H1 (cell line): Measurements from ENCODE around the gene CDC73. TPM values are rescaled to one million over a fixed set of nuclear protein-coding genes. Genes with fewer than 3 reads are reported as not detected.

ENCODE experiments used
- CTCF ChIA-PET: fragments of 300-600 bp; sonication (Branson Sonifier 250); formaldehyde crosslinking; loops from one replicate; lab custom pipeline; 2021; ENCODE audit not compliant: partially characterized antibody; lab: Charles Lee
- POLR2A ChIA-PET: fragments of 300-600 bp; sonication (Branson Sonifier 250); formaldehyde crosslinking; loops from one replicate; lab custom pipeline; 2021; ENCODE audit warnings: inconsistent platforms; ENCODE audit not compliant: partially characterized antibody; lab: Charles Lee
- DNase-seq, 2 experiments: peaks; one replicate each; pipeline versions ENCODE4 v3.0.0 to v3.0.0-alpha.2; 2010 to 2022; ENCODE audit warnings: low spot score in 2 of 2, low read depth in 1 of 2, mixed read lengths in 1 of 2
- FAIRE-seq: peaks from 2 replicates; lab custom pipeline; 2011; peaks lifted over from hg19 to GRCh38; lab: Jason Lieb, UNC
- H2AFZ ChIP-seq: 2 replicates; pipeline ENCODE4 v1.8.1; 2012; ENCODE audit warnings: low read length, inconsistent platforms
- H2AK5ac ChIP-seq: 2 replicates; pipeline ENCODE4 v1.6.1; 2013; ENCODE audit warnings: low read depth, low read length
- H2BK120ac ChIP-seq: replicated peaks from 2 replicates; pipeline ENCODE3; 2013; ENCODE audit warnings: low read depth, low read length, inconsistent platforms
- H2BK12ac ChIP-seq: 2 replicates; pipeline ENCODE4 v1.6.1; 2013; ENCODE audit warnings: low read depth, low read length
- H2BK15ac ChIP-seq: 2 replicates; pipeline ENCODE4 v1.6.1; 2013; ENCODE audit warnings: low read length
- H2BK20ac ChIP-seq: 2 replicates; pipeline ENCODE4 v1.6.1; 2013; ENCODE audit warnings: low read length
- H2BK5ac ChIP-seq: 2 replicates; pipeline ENCODE4 v1.6.1; 2013; ENCODE audit warnings: low read depth, low read length
- H3K14ac ChIP-seq: 2 replicates; pipeline ENCODE4 v1.6.1; 2013; ENCODE audit warnings: inconsistent platforms; ENCODE audit not compliant: insufficient read length
- H3K18ac ChIP-seq: 2 replicates; pipeline ENCODE4 v1.6.1; 2013; ENCODE audit warnings: low read length; ENCODE audit errors: extremely low read depth
- H3K23ac ChIP-seq: 2 replicates; pipeline ENCODE4 v1.6.1; 2013; ENCODE audit warnings: inconsistent platforms; ENCODE audit not compliant: insufficient read length
- H3K23me2 ChIP-seq: 2 replicates; pipeline ENCODE4 v1.6.1; 2013; ENCODE audit warnings: low read depth, low read length
- H3K27ac ChIP-seq: 2 replicates; pipeline ENCODE4 v1.6.1; 2011; ENCODE audit warnings: low read depth, low read length, inconsistent platforms
- H3K27me3 ChIP-seq, 4 experiments: replicated peaks in 1 of 4; 1 replicate in 1 of 4; 2 replicates in 3 of 4; pipeline versions ENCODE4 v1.6.1 to v1.8.1; 2011 to 2013; ENCODE audit warnings: low read length in 3 of 4, mild to moderate bottlenecking in 3 of 4, inconsistent platforms in 2 of 4, mixed read lengths in 2 of 4, moderate library complexity in 1 of 4; ENCODE audit not compliant: control insufficient read depth in 3 of 4, insufficient read depth in 3 of 4; ENCODE audit errors: extremely low read depth in 1 of 4
- H3K36me3 ChIP-seq, 4 experiments: 2 replicates each; pipeline versions ENCODE4 v1.6.1 to v1.8.1; 2011 to 2013; ENCODE audit warnings: mild to moderate bottlenecking in 4 of 4, low read length in 3 of 4, moderate library complexity in 2 of 4, control low read depth in 1 of 4, inconsistent platforms in 1 of 4; ENCODE audit not compliant: insufficient read depth in 4 of 4, control insufficient read depth in 2 of 4
- H3K4ac ChIP-seq: replicated peaks from 2 replicates; pipeline ENCODE3; 2013; ENCODE audit warnings: low read length, low read depth, mixed read lengths, inconsistent platforms; ENCODE audit not compliant: insufficient read length
- H3K4me1 ChIP-seq, 4 experiments: replicated peaks in 1 of 4; 1 replicate in 1 of 4; 2 replicates in 3 of 4; pipeline versions ENCODE4 v1.6.1 to v1.8.1; 2011 to 2013; ENCODE audit warnings: low read length in 3 of 4, inconsistent platforms in 2 of 4, mixed read lengths in 1 of 4; ENCODE audit not compliant: insufficient read depth in 4 of 4, control insufficient read depth in 3 of 4
- H3K4me2 ChIP-seq, 2 experiments: 2 replicates each; pipeline versions ENCODE4 v1.6.1 to v1.8.1; 2011 to 2013; ENCODE audit warnings: low read depth in 2 of 2, low read length in 2 of 2, control low read depth in 1 of 2, inconsistent platforms in 1 of 2, mild to moderate bottlenecking in 1 of 2; ENCODE audit not compliant: insufficient read depth in 1 of 2
- H3K4me3 ChIP-seq, 4 experiments: fragments of 200-600, 300-600 bp in 1 of 4; sonication (generic), shearing (Covaris generic), sonication (Bioruptor Twin) in 1 of 4; 2 replicates each; pipeline versions ENCODE4 v1.5.1 to v1.8.1; 2011 to 2016; ENCODE audit warnings: low read length in 4 of 4, low read depth in 3 of 4, control low read depth in 2 of 4, inconsistent platforms in 2 of 4, mild to moderate bottlenecking in 2 of 4, mixed read lengths in 1 of 4, moderate library complexity in 1 of 4; ENCODE audit not compliant: insufficient read depth in 2 of 4; ENCODE audit errors: extremely low read depth in 1 of 4
- H3K56ac ChIP-seq: replicated peaks from 2 replicates; pipeline ENCODE3; 2013; ENCODE audit warnings: low read depth, mild to moderate bottlenecking, mixed read lengths, low read length, inconsistent platforms; ENCODE audit not compliant: insufficient read length
- H3K79me1 ChIP-seq: 2 replicates; pipeline ENCODE4 v1.6.1; 2013; ENCODE audit warnings: low read depth, low read length, control low read depth
- H3K79me2 ChIP-seq, 2 experiments: 2 replicates each; pipeline versions ENCODE4 v1.6.1 to v1.8.1; 2012 to 2013; ENCODE audit warnings: low read length in 2 of 2, mild to moderate bottlenecking in 2 of 2, inconsistent platforms in 1 of 2; ENCODE audit not compliant: insufficient read depth in 2 of 2, control insufficient read depth in 1 of 2
- H3K9ac ChIP-seq, 4 experiments: replicated peaks in 1 of 4; 1 replicate in 1 of 4; 2 replicates in 3 of 4; pipeline versions ENCODE4 v1.6.1 to v1.8.1; 2011 to 2013; ENCODE audit warnings: low read depth in 3 of 4, low read length in 3 of 4, control low read depth in 2 of 4, mild to moderate bottlenecking in 2 of 4, moderate library complexity in 2 of 4, inconsistent platforms in 1 of 4; ENCODE audit errors: extremely low read depth in 1 of 4
- H3K9me3 ChIP-seq, 2 experiments: 2 replicates each; pipeline versions ENCODE4 v1.6.1 to v1.8.1; 2012 to 2013; ENCODE audit warnings: mild to moderate bottlenecking in 2 of 2, moderate library complexity in 2 of 2, control low read depth in 1 of 2, inconsistent platforms in 1 of 2, low read depth in 1 of 2, low read length in 1 of 2, mixed read lengths in 1 of 2; ENCODE audit not compliant: insufficient read depth in 2 of 2
- H4K20me1 ChIP-seq, 2 experiments: replicated peaks in 1 of 2; 2 replicates each; pipeline versions ENCODE3 to v1.8.1; 2011 to 2013; ENCODE audit warnings: inconsistent platforms in 2 of 2, low read length in 2 of 2, mild to moderate bottlenecking in 1 of 2; ENCODE audit not compliant: insufficient read depth in 2 of 2, control insufficient read depth in 1 of 2
- H4K5ac ChIP-seq: 2 replicates; pipeline ENCODE4 v1.6.1; 2013; ENCODE audit warnings: low read length, low read depth, mixed read lengths, inconsistent platforms; ENCODE audit not compliant: insufficient read length
- H4K8ac ChIP-seq: 2 replicates; pipeline ENCODE4 v1.8.0; 2013; ENCODE audit warnings: mild to moderate bottlenecking, moderate library complexity, low read length, inconsistent platforms; ENCODE audit not compliant: insufficient read depth; ENCODE audit errors: extremely low read depth
- H4K91ac ChIP-seq: replicated peaks from 2 replicates; pipeline ENCODE3; 2013; ENCODE audit warnings: low read length, mixed read lengths, inconsistent platforms; ENCODE audit not compliant: insufficient read length
- FOSL1 ChIP-seq: IDR thresholded peaks from 2 replicates; pipeline ENCODE4 v1.6.1; 2011; ENCODE audit warnings: mild to moderate bottlenecking, low read depth, low read length, moderate library complexity; ENCODE audit not compliant: insufficient read depth
- GABPA ChIP-seq: IDR thresholded peaks from 2 replicates; pipeline ENCODE4 v1.6.1; 2011; ENCODE audit warnings: mild to moderate bottlenecking, low read length, moderate library complexity, borderline replicate concordance; ENCODE audit not compliant: insufficient read depth
- PHF8 ChIP-seq: fragments of 200-600 bp; sonication (generic); conservative IDR thresholded peaks from 2 replicates; pipeline ENCODE4 v1.7.1; 2012; ENCODE audit warnings: low read depth, mild to moderate bottlenecking, inconsistent platforms, low read length, moderate library complexity
- POU5F1 ChIP-seq: IDR thresholded peaks from 2 replicates; pipeline ENCODE4 v1.6.1; 2011; ENCODE audit warnings: low read depth, mild to moderate bottlenecking, low read length, moderate library complexity
- SUZ12 ChIP-seq: fragments of 200-600 bp; sonication (generic); IDR thresholded peaks from 2 replicates; pipeline ENCODE4 v1.6.1; 2012; ENCODE audit warnings: mild to moderate bottlenecking, inconsistent platforms, low read length, moderate library complexity, mixed read lengths
- TBP ChIP-seq: IDR thresholded peaks from 2 replicates; pipeline ENCODE4 v1.6.1; 2011; ENCODE audit warnings: low read depth, low read length, improper control_type of control experiment
- polyA plus RNA-seq, 7 experiments: library from polyadenylated mRNA; depleted of rRNA in 3 of 7; stranded (reverse) in 5 of 7; unstranded in 2 of 7; fragments of >200 nt in 5 of 7; fragments of 200-250 nt in 2 of 7; gene quantifications; 1 replicate in 5 of 7; 2 replicates in 1 of 7; 4 replicates in 1 of 7; pipeline versions ENCODE4 v1.2.1 to v1.2.3, GENCODE V29; 2011 to 2013; ENCODE audit warnings: missing spikeins in 2 of 7, mixed read lengths in 2 of 7
- total RNA-seq: library from RNA; stranded (reverse); fragmentation: NEBNext Ultra II Directional; extraction: Animal tissue kit (Norgen Biotek cat#: 25700); gene quantifications from 2 replicates; pipeline ENCODE4 v1.2.1, GENCODE V29; 2021

The CDC73 gene
- total and polyA plus RNA-seq, 2 of the 8 experiments (the other 6 are each of a cell fraction or from before 2014, with no cell fraction given) = 9.8 to 64.0 TPM

DNA sequence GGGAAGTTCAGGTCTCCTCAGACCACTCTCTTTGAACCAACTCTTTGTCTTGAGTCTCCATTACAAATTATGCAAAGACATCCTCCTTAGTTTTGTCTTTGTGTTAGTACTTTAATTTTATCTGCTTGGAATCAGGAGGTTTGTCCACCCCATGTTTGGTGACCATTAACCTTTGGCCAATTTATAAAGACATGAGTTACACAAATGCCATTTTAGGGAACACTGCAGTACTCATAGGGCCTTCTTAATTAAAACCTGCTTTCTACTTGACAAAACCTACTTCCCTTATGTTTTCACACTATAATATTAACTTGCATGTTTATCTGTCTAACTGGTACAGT lies 7.9 kb upstream of the CDC73 start:
- Histone ChIP-seq H2AFZ (no peak overlapping the region), H3K4me3 (peak overlapping the region in 1 of 4 experiments; percentile 16; a peak in 1 of 8 replicates), H2AK5ac (no peak overlapping the region), H2BK12ac (no peak overlapping the region), H3K23ac (no peak overlapping the region), H3K4me1 (peaks cover 0 to 17% (median 4%) of the 10 kb centered on the region in 4 experiments; a peak in 5 of 7 replicates), H2BK20ac (no peak overlapping the region), H3K79me1 (no peaks in the 10 kb centered on the region), H3K27me3 (peaks cover 0 to 1% (median 0%) of the 10 kb centered on the region in 4 experiments; a peak in 1 of 7 replicates), H4K20me1 (no peaks in the 10 kb centered on the region), H4K8ac (no peak overlapping the region), H3K9me3 (no peaks in the 10 kb centered on the region; a peak in 1 of 4 replicates), H3K4ac (no peak overlapping the region), H2BK120ac (no peak overlapping the region), H3K18ac (no peak overlapping the region), H3K14ac (no peak overlapping the region), H3K56ac (no peak overlapping the region), H3K23me2 (no peaks in the 10 kb centered on the region), H3K9ac (no peak overlapping the region), H2BK5ac (no peak overlapping the region), H2BK15ac (no peak overlapping the region), H3K36me3 (no peaks in the 10 kb centered on the region), H3K27ac (no peak overlapping the region), H3K4me2 (peak overlapping the region in 1 of 2 experiments; percentile 32; a peak in 1 of 4 replicates), H4K5ac (no peak overlapping the region), H3K79me2 (no peaks in the 10 kb centered on the region), H4K91ac (no peak overlapping the region)
- POLR2A ChIA-PET = interaction anchor here (1.8 to 3.0 kb wide), 2 partner anchors 9 kb away, joined by 9 to 27 read pairs; partner anchors contain the start of genes CDC73 and GLRX2
- DNase-seq (no peak), FAIRE-seq (no peak)
- no peak for TF ChIP-seq PHF8
- TF ChIP-seq POU5F1 = no peak
- no peak for TF ChIP-seq TBP
- no peak for TF ChIP-seq GABPA
- TF ChIP-seq FOSL1 = no peak
- no peak for TF ChIP-seq SUZ12
- CTCF ChIA-PET = interaction anchor here (1.4 to 1.8 kb wide), 3 partner anchors 10 to 43 kb away, joined by 5 to 7 read pairs (median 5); no protein-coding TSS in a partner anchor
